Fibroblast of the aortic adventitia (primary cell): ENCODE measurements around the gene RNF214. TPM values are rescaled to one million over a fixed set of nuclear protein-coding genes. Genes with fewer than 3 reads are reported as not detected.

ENCODE experiments used
- DNase-seq: peaks from one replicate; pipeline ENCODE4 v3.0.0-alpha.2; 2010; ENCODE audit warnings: low read depth
- H3K4me3 ChIP-seq: 2 replicates; pipeline ENCODE4 v1.5.1; 2011; ENCODE audit warnings: low read depth, mild to moderate bottlenecking, control low read depth, low read length, moderate library complexity
- CTCF ChIP-seq: IDR thresholded peaks from 2 replicates; pipeline ENCODE4 v1.5.1; 2011; ENCODE audit warnings: mild to moderate bottlenecking, low read length, control low read depth, inconsistent platforms; ENCODE audit not compliant: insufficient read depth
- total RNA-seq: library from RNA; depleted of rRNA; stranded (reverse); fragments of >200 nt; gene quantifications from 2 replicates; pipeline ENCODE4 v1.2.3, GENCODE V29; 2012; ENCODE audit warnings: low replicate concordance

Gene RNF214
- total RNA-seq, 1 donor: 19.3 TPM

GRCh38 chr11:117299351-117300282 lies 67.1 kb downstream of the RNF214 start:
- H3K4me3 ChIP-seq: no peak overlapping the region
- TF ChIP-seq CTCF: no peak
- DNase-seq: no peak

GRCh38 chr11:117300283-117300663 lies 67.8 kb downstream of the RNF214 start:
- no peak for TF ChIP-seq CTCF

GRCh38 chr11:117300773-117301172 lies 68.3 kb downstream of the RNF214 start:
- no peak for TF ChIP-seq CTCF
- H3K4me3 ChIP-seq: no peak overlapping the region
- peak; percentile 16 for DNase-seq

More at GRCh38 chr11:117300283-117300663, 67.8 kb downstream of the RNF214 start:
- H3K4me3 ChIP-seq: no peak overlapping the region
- DNase-seq: peak; percentile 23

- DNase-seq: no peak
- no peak for TF ChIP-seq CTCF
- H3K4me3 ChIP-seq: no peak overlapping the region
These were observed 69.8 kb downstream of the RNF214 start for GRCh38 chr11:117302228-117302627.

DNA sequence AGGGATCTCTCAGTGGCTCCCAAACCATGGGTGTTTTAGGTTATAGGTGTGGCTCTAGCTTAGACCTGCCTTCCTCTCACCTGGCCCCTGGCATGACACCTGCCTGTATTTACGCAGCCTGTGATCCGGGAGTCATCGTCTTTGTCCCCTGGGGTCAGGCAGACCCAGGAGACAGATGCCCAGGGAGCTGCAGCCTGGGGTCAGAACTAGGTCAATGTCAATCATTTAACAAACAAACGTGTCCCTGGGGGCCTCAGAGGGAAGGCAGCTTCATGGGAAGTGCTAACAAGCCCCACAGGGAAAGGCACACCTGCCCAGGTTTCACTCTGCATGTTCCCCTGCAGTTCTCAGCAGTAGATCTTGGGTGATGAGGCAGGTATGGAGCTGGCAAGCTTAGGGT lies 70.6 kb downstream of the RNF214 start:
- H3K4me3 ChIP-seq: no peak overlapping the region
- DNase-seq: no peak
- TF ChIP-seq CTCF: no peak

DNA sequence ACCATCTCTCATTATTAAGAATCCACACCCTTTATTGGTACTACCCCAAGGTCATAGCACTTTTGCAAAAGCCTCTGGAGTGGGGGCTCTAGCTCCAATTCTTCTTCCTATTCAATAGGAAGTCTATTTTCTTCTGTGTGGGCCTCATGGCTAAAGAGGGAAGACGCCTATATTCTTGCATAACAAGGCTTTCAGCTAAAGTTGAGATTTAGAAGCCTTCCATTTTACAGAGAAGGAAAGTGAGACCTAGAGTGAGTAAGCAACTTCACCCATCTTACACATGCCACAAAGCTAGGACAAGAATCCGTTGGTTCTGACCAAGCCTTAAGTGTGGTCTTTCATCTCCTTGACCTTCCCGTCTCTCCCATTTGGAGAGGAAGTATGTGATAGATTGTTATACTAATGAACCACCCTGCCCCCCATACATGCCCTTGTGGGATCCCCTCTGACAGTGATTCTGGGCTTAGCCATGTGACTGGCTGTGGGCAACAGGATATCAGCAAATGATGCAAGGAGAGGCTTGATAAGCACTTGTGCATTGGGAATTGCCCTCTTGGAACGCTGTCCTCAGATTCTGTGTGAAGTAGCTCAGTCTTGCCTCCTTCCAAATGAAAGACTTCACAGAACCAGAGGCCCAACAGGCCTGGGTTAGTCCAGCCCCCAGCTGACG lies 71.3 kb downstream of the RNF214 start:
- no peak for DNase-seq
- no peak overlapping the region for H3K4me3 ChIP-seq
- TF ChIP-seq CTCF: no peak
